Measurements from ENCODE around the gene CFAP20DC.
"Not testable (repeated sequence)": the region's sequence is repeated elsewhere in the genome, so short reads cannot be mapped to it uniquely, and the experiment has no call there.

CFAP20DC gene

GRCh38 chr3:58731673-58732072, 318.2 kb downstream of the CFAP20DC start:
- no peak for DNase-seq (ENCODE audit: low read depth)

DNA sequence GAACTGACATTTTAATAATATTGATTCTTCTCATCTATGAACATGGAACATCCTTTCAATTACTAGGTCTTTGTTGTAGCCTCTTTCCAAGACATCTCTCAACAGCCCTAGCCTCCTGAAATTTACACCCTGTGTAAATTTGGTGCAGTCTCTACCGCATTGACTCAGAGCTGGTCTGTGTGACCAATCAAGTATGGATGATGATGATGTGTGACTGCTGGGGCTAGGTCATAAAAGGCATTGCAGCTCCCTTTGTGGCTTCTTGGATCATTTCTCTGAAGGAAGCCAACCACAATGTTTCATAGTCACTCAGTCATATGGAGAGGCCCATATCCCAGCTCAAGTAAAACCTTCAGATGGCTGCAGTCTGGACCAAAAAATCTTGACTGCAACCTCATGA, 321.1 kb downstream of the CFAP20DC start:
- no peak for DNase-seq (ENCODE audit: low read depth)

GRCh38 chr3:58725326-58725853, 324.4 kb downstream of the CFAP20DC start:
- DNase-seq (ENCODE audit: low read depth): no peak

DNA sequence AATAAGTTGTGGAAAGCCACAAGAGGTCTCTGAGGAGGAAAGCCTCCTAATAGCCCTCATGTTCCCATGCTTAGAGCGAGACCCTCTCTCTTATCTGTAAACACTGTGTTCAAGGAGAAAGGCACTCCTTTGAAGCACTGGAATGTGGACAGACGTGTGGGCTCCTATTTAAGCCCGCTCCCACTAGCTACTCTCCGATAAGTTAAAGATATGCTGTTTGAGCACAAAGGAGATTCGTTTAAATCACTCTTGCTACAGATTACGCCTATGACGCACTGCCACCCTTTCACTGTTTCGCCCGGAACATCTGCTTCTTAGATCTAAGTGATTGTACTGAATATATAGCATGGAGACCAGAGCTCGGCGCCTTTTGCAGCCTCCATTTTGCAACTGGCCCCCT, 325.5 kb downstream of the CFAP20DC start:
- no peak for DNase-seq (ENCODE audit: low read depth)

DNA sequence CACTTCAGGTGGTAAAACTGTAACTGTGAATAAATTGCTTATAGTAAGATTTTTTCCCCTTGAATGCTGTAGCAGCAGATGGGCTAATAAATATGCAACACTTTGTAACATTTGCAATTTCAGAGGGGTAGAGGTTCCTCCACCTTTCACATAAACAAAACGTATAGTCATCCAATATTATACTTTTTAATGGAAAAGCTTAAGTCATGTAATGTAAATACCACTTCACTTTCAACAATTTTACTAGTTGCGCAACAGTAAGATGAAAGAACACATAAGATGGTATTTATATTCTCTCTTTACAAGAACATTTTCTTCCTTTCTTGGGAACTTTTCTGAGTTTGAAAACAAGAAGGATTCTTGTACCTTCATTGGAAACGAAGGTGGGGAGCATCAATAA, 326.7 kb downstream of the CFAP20DC start:
- DNase-seq (ENCODE audit: low read depth): no peak

DNA sequence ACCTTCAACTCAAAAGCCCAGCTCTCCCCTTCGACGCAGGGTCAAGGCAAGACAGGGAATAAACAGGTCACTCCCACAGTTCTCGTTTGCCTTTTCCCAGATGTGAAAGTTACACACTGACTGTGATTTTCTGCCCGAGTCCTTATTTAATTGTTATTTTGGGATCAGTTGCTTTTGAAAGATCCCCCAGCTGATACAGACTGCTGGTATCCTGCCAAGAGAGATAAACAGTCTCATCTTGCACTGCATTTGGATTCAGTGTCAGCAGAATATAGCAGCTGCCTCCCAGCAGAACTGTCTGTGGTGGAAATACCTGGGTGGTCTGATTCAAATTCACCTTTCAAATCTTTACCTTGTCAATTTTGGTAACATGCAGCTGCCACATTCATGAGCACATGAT, 327.3 kb downstream of the CFAP20DC start:
- no peak for DNase-seq (ENCODE audit: low read depth)

GRCh38 chr3:58720526-58720925, 329.3 kb downstream of the CFAP20DC start:
- no peak for DNase-seq (ENCODE audit: low read depth)

- DNase-seq (ENCODE audit: low read depth): no peak
These were observed 330.1 kb downstream of the CFAP20DC start for GRCh38 chr3:58719684-58720083.

DNA sequence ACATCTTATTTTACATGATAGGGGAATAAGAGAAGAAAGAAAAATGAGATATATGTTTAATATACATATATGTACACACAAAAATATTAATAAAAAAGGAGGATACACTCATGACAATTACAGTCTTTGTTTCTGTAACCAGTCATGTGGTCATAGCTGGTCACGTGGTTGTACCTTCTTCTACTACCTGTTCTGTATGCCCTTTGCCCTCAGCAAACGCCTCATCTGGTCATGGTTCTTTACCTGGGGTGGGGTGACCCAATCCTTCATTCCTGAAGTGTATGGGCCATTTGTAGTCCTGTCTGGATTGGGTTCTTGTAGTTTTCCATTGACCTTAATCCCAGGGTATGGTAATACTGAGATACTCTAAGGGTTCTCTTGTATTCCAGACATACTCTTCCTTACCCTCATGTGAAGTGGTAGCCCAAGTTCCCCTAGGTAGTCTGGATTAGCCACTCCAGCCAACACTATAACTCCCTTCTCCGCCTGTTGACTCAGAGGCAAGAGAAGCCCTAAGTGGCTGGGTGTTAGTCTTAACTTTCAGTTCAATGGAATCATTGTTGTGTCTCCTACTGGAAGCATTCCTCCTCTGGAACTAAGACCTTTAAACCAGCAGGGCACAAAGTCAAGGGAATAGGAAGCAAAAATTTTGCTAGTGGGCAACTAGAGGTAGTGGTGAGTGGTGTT, 336.0 kb downstream of the CFAP20DC start:
- DNase-seq (ENCODE audit: low read depth): no peak

- DNase-seq (ENCODE audit: low read depth): no peak
These were observed 338.0 kb downstream of the CFAP20DC start for GRCh38 chr3:58711871-58712270.

DNA sequence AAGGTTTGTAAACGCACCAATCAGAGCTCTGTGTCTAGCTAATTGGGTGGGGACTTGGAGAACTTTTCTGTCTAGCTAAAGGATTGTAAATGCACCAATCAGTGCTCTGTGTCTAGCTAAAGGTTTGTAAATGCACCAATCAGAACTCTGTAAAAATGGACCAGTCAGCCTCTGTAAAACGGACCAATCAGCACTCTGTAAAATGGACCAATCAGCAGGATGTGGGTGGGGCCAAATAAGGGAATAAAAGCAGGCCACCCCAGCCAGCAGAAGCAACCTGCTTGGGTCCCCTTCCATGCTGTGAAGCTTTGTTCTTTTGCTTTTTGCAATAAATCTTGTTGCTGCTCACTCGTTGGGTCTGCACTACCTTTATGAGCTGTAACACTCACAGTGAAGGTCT, 340.8 kb downstream of the CFAP20DC start:
- DNase-seq (ENCODE audit: low read depth): not testable (repeated sequence)

GRCh38 chr3:58708116-58708791, 341.6 kb downstream of the CFAP20DC start:
- DNase-seq (ENCODE audit: low read depth): no peak

DNA sequence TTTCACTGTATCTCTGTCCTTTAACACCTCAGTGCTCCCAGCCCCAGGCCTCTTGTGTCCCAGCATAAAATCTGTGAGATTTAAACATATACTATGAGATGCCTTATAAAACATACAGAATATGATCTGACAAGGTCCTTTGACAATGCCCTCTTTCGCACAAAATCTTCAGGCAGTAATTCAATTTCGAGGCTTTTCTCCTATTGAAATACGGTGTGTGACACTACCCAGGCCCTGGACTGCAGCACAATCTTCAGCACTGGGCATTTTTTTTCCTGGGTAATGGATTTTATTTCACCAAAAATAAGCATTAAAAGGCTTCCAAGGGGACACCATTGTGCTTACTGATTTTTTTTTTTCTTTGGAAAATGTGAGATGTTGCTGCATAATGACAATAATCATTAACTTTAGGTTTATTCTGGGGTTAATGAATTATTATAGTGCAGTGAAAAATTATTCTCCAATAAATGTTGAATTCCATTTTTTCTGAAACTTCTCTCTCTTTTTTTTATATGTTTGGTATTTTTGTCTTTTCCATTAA, 342.4 kb downstream of the CFAP20DC start:
- no peak for DNase-seq (ENCODE audit: low read depth)

- no peak for DNase-seq (ENCODE audit: low read depth)
These were observed 343.2 kb downstream of the CFAP20DC start for GRCh38 chr3:58706395-58707167.

- no peak for DNase-seq (ENCODE audit: low read depth)
These were observed 345.1 kb downstream of the CFAP20DC start for GRCh38 chr3:58704745-58705144.

GRCh38 chr3:58704304-58704703, 345.5 kb downstream of the CFAP20DC start:
- not testable (repeated sequence) for DNase-seq (ENCODE audit: low read depth)

DNA sequence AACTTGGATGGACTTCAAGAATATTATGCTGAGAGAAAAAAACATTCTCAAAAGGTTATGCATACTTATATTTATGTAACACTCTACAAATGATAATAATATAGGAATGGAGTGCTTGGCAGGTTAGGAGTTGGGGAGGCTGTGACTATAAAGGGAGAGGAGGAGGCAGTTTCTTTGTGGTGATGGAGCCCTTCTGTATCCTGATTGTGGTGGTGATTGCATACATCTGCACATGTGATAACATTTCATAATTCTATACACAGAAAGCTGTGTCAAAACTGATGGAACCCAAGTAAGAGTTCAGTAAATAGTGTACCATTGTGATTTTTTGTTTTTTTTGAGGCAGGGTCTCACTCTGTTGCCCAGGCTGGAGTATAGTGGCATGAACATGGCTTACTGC, 351.6 kb downstream of the CFAP20DC start:
- DNase-seq (ENCODE audit: low read depth): no peak

DNA sequence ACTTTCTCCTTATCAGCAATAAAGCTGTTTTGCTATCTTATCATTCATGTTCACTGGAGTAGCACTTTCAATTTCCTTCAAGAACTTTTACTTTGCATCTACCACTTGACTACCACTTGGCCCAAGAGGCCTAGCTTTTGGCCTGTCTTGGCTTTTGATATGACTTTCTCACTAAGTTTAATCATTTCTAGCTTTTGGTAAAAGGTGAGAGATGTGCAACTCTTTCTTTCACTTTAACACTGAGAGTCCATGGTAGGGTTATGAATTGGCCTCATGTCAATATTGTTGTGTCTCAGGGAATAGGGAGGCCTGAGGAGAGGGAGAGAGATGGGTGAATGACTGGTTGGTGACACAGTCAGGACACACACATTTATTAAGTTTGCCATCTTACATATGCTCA, 352.3 kb downstream of the CFAP20DC start:
- no peak for DNase-seq (ENCODE audit: low read depth)

GRCh38 chr3:58696813-58697212, 353.0 kb downstream of the CFAP20DC start:
- not testable (repeated sequence) for DNase-seq (ENCODE audit: low read depth)

DNA sequence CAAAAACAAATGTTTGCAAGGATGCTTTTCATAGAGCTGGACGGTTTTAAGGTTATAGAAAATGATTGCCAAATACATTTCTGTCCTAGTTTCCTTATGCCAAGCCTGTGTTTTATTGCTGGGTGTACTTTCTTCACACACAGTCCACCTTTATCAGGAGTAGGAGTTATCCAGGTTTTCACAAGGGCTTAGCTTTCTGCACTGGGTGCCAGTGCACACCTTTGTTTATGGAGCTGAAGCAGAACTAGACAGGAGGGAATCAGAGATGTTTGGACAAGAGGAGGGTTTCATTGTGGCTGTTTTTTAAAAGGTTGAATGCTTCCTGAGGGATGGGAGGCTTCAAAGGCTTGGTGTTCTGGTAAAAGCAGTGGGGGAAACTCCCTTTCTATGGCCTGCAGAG, 353.7 kb downstream of the CFAP20DC start:
- DNase-seq (ENCODE audit: low read depth): no peak

- DNase-seq (ENCODE audit: low read depth): not testable (repeated sequence)
These were observed 354.5 kb downstream of the CFAP20DC start for GRCh38 chr3:58695284-58695683.
